Mesendoderm (in vitro differentiated cells): ENCODE measurements around the gene ANAPC1.
"Not testable (repeated sequence)": the region's sequence is repeated elsewhere in the genome, so short reads cannot be mapped to it uniquely, and the experiment has no call there.

Source experiments
- DNase-seq: peaks from one replicate; pipeline ENCODE4 v3.0.0; 2013
- H2AK5ac ChIP-seq: 2 replicates; pipeline ENCODE4 v1.6.1; 2013; ENCODE audit warnings: low read length, inconsistent platforms
- H2BK120ac ChIP-seq: 2 replicates; pipeline ENCODE4 v1.6.1; 2013; ENCODE audit warnings: low read depth, mild to moderate bottlenecking, low read length, moderate library complexity, mixed read lengths
- H2BK15ac ChIP-seq: replicated peaks from 2 replicates; pipeline ENCODE4 v1.6.1; 2013; ENCODE audit warnings: low read depth, mild to moderate bottlenecking, moderate library complexity
- H2BK5ac ChIP-seq: 2 replicates; pipeline ENCODE4 v1.6.1; 2013; ENCODE audit warnings: low read length, inconsistent platforms
- H3K18ac ChIP-seq: 2 replicates; pipeline ENCODE4 v1.6.1; 2013; ENCODE audit warnings: mild to moderate bottlenecking, low read length, mixed read lengths
- H3K23ac ChIP-seq: one replicate; pipeline ENCODE4 v1.6.1; 2013; ENCODE audit warnings: low read length
- H3K27ac ChIP-seq: 2 replicates; pipeline ENCODE4 v1.5.1; 2013; ENCODE audit warnings: low read depth, mild to moderate bottlenecking, inconsistent platforms, low read length, moderate library complexity
- H3K27me3 ChIP-seq: 2 replicates; pipeline ENCODE4 v1.6.1; 2013; ENCODE audit warnings: low read length, control low read depth, mild to moderate bottlenecking, inconsistent platforms; ENCODE audit not compliant: insufficient read depth, poor library complexity
- H3K36me3 ChIP-seq: 2 replicates; pipeline ENCODE4 v1.6.1; 2013; ENCODE audit warnings: low read length, inconsistent platforms; ENCODE audit not compliant: control insufficient read depth, insufficient read depth
- H3K4ac ChIP-seq: one replicate; pipeline ENCODE4 v1.6.1; 2013; ENCODE audit warnings: low read depth, mild to moderate bottlenecking, low read length, moderate library complexity
- H3K4me1 ChIP-seq: 2 replicates; pipeline ENCODE4 v1.6.1; 2013; ENCODE audit warnings: low read depth, low read length, inconsistent platforms; ENCODE audit not compliant: control insufficient read depth
- H3K4me2 ChIP-seq: 2 replicates; pipeline ENCODE4 v1.6.1; 2013; ENCODE audit warnings: low read length
- H3K4me3 ChIP-seq: 2 replicates; pipeline ENCODE4 v1.5.1; 2013; ENCODE audit warnings: mild to moderate bottlenecking, low read length
- H3K56ac ChIP-seq: one replicate; pipeline ENCODE4 v1.6.1; 2013; ENCODE audit warnings: low read length
- H3K79me1 ChIP-seq: 2 replicates; pipeline ENCODE4 v1.6.1; 2013; ENCODE audit warnings: low read length, inconsistent platforms
- H3K79me2 ChIP-seq: 2 replicates; pipeline ENCODE4 v1.6.1; 2013; ENCODE audit warnings: mild to moderate bottlenecking, low read length; ENCODE audit not compliant: control insufficient read depth, insufficient read depth
- H3K9ac ChIP-seq: 2 replicates; pipeline ENCODE4 v1.6.1; 2013; ENCODE audit warnings: low read length, inconsistent platforms
- H4K5ac ChIP-seq: one replicate; pipeline ENCODE4 v1.6.1; 2013; ENCODE audit warnings: low read length
- H4K8ac ChIP-seq: one replicate; pipeline ENCODE4 v1.6.1; 2013; ENCODE audit warnings: low read depth, mild to moderate bottlenecking, control low read depth, low read length, moderate library complexity
- WGBS: extraction: QIAGEN DNeasy Blood & Tissue Kit; methylation state at CpG from one replicate; pipeline ENCODE4 v1.1.7; 2013; ENCODE audit warnings: low lambda C conversion rate, missing lambda C conversion rate; ENCODE audit not compliant: insufficient coverage; ENCODE audit errors: extremely low coverage; 5-methylcytosine and 5-hydroxymethylcytosine counted together

ANAPC1 gene

GRCh38 chr2:111752533-111752932, 131.5 kb downstream of the ANAPC1 start:
- H3K4me3 ChIP-seq, H3K27me3 ChIP-seq, H3K4me2 ChIP-seq, H2BK15ac ChIP-seq, H4K8ac ChIP-seq, H4K5ac ChIP-seq, H3K79me2 ChIP-seq, H3K79me1 ChIP-seq, H2BK120ac ChIP-seq, H2AK5ac ChIP-seq, H3K56ac ChIP-seq, H3K23ac ChIP-seq, H3K36me3 ChIP-seq, H3K4me1 ChIP-seq, DNase-seq, H3K18ac ChIP-seq, H2BK5ac ChIP-seq, H3K9ac ChIP-seq, H3K27ac ChIP-seq, H3K4ac ChIP-seq: not testable (repeated sequence)
- no CpG with 5 or more reads among the region's 3 CpGs for WGBS

GRCh38 chr2:111750641-111751040, 133.4 kb downstream of the ANAPC1 start:
- WGBS = no CpG with 5 or more reads among the region's 1 CpG
- H3K4me3 ChIP-seq = not testable (repeated sequence)

GRCh38 chr2:111748429-111748828, 135.6 kb downstream of the ANAPC1 start:
- H4K5ac ChIP-seq, H2BK15ac ChIP-seq, H3K4ac ChIP-seq, H3K79me2 ChIP-seq, DNase-seq, H4K8ac ChIP-seq, H3K79me1 ChIP-seq, H3K4me1 ChIP-seq, H3K4me3 ChIP-seq, H3K4me2 ChIP-seq, H3K27me3 ChIP-seq, H3K23ac ChIP-seq, H3K36me3 ChIP-seq, H2AK5ac ChIP-seq, H2BK5ac ChIP-seq, H3K18ac ChIP-seq, H3K56ac ChIP-seq, H3K9ac ChIP-seq, H3K27ac ChIP-seq, H2BK120ac ChIP-seq: not testable (repeated sequence)
- no CpG with 5 or more reads among the region's 4 CpGs for WGBS

More at GRCh38 chr2:111750641-111751040, 133.4 kb downstream of the ANAPC1 start:
- H4K8ac ChIP-seq, H3K4ac ChIP-seq, H3K79me2 ChIP-seq, H2BK120ac ChIP-seq, H3K36me3 ChIP-seq, H3K56ac ChIP-seq, H3K9ac ChIP-seq, H3K18ac ChIP-seq, DNase-seq, H2BK15ac ChIP-seq, H2AK5ac ChIP-seq, H3K4me2 ChIP-seq, H3K27ac ChIP-seq, H3K79me1 ChIP-seq, H4K5ac ChIP-seq, H3K4me1 ChIP-seq, H2BK5ac ChIP-seq, H3K27me3 ChIP-seq, H3K23ac ChIP-seq: not testable (repeated sequence)

- not testable (repeated sequence) for DNase-seq
These were observed 136.4 kb downstream of the ANAPC1 start for GRCh38 chr2:111747410-111748115.

GRCh38 chr2:111744751-111745150, 139.2 kb downstream of the ANAPC1 start:
- H4K8ac ChIP-seq, DNase-seq, H3K4me1 ChIP-seq, H3K9ac ChIP-seq, H3K56ac ChIP-seq, H3K4me3 ChIP-seq, H4K5ac ChIP-seq, H3K4me2 ChIP-seq, H2BK5ac ChIP-seq, H3K18ac ChIP-seq, H3K4ac ChIP-seq, H3K23ac ChIP-seq, H3K36me3 ChIP-seq, H2AK5ac ChIP-seq, H3K27ac ChIP-seq, H3K79me1 ChIP-seq, H2BK120ac ChIP-seq, H3K79me2 ChIP-seq, H3K27me3 ChIP-seq, H2BK15ac ChIP-seq: not testable (repeated sequence)
- no CpG with 5 or more reads among the region's 8 CpGs for WGBS

More at GRCh38 chr2:111747410-111748115, 136.4 kb downstream of the ANAPC1 start:
- H3K27me3 ChIP-seq, H2BK5ac ChIP-seq, H3K4ac ChIP-seq, H3K9ac ChIP-seq, H3K4me1 ChIP-seq, H2BK120ac ChIP-seq, H2BK15ac ChIP-seq, H3K4me2 ChIP-seq, H3K18ac ChIP-seq, H3K56ac ChIP-seq, H3K4me3 ChIP-seq, H3K36me3 ChIP-seq, H4K8ac ChIP-seq, H2AK5ac ChIP-seq, H3K79me2 ChIP-seq, H3K79me1 ChIP-seq, H3K23ac ChIP-seq, H3K27ac ChIP-seq, H4K5ac ChIP-seq: not testable (repeated sequence)
- no CpG with 5 or more reads among the region's 23 CpGs for WGBS

- H3K4me3 ChIP-seq, H3K4me1 ChIP-seq, H3K18ac ChIP-seq, H3K36me3 ChIP-seq, H3K4me2 ChIP-seq, H3K27ac ChIP-seq, H2BK15ac ChIP-seq, H3K79me1 ChIP-seq, H3K9ac ChIP-seq, H2AK5ac ChIP-seq, H3K23ac ChIP-seq, DNase-seq, H4K5ac ChIP-seq, H2BK120ac ChIP-seq, H3K27me3 ChIP-seq, H3K4ac ChIP-seq, H3K56ac ChIP-seq, H2BK5ac ChIP-seq, H3K79me2 ChIP-seq, H4K8ac ChIP-seq: not testable (repeated sequence)
- WGBS = no CpG with 5 or more reads among the region's 3 CpGs
These were observed 142.5 kb downstream of the ANAPC1 start for GRCh38 chr2:111741517-111741916.
